Ovary (tissue), 9 donors: ENCODE results near the gene CFHR2. TPM values are rescaled to one million over a fixed set of nuclear protein-coding genes. Genes with fewer than 3 reads are reported as not detected.

ENCODE experiments used
- DNase-seq, 5 donors: peaks; one replicate each; pipeline ENCODE4 v3.0.0-alpha.2; 2019 to 2020
- H3K27ac ChIP-seq, 2 donors: fragments of 200-600 bp; one replicate each; pipeline versions ENCODE4 v1.5.1 to v1.8.0; 2019 to 2022
- H3K27me3 ChIP-seq: fragments of 200-600 bp; one replicate; pipeline ENCODE4 v1.8.0; 2022
- H3K36me3 ChIP-seq: fragments of 200-600 bp; sonication (generic); one replicate; pipeline ENCODE4 v1.5.1; 2019
- H3K4me1 ChIP-seq: one replicate; pipeline ENCODE4 v1.8.1; 2013; ENCODE audit warnings: mild to moderate bottlenecking, moderate library complexity; ENCODE audit not compliant: insufficient read depth
- H3K4me3 ChIP-seq: fragments of 200-600 bp; sonication (generic); one replicate; pipeline ENCODE4 v1.5.1; 2017
- H3K9me3 ChIP-seq, 2 donors: fragments of 200-600 bp in 1 of 2; sonication (generic) in 1 of 2; one replicate each; pipeline versions ENCODE4 v1.5.1 to v1.8.1; 2013 to 2019; ENCODE audit warnings: mild to moderate bottlenecking in 1 of 2, moderate library complexity in 1 of 2
- CTCF ChIP-seq, 3 donors: fragments of 450-650 bp in 2 of 3; fragments of 200-600 bp in 1 of 3; IDR thresholded peaks; one replicate each; pipeline versions ENCODE4 v1.5.1 to v1.8.0; 2016 to 2022; ENCODE audit warnings: antibody characterized with exemption in 3 of 3, mild to moderate bottlenecking in 1 of 3
- EP300 ChIP-seq: sonication (generic); formaldehyde crosslinking; IDR thresholded peaks from one replicate; pipeline ENCODE4 v1.6.1; 2017; ENCODE audit warnings: antibody characterized with exemption
- POLR2A ChIP-seq: fragments of 450-650 bp; IDR thresholded peaks from one replicate; pipeline ENCODE4 v1.6.1; 2017; ENCODE audit warnings: antibody characterized with exemption, mild to moderate bottlenecking, moderate library complexity
- WGBS, 3 donors: extraction: QIAGEN DNeasy Blood & Tissue Kit in 1 of 3; methylation state at CpG; one replicate each; pipeline versions ENCODE4 v1.1.5 to v1.1.7; 2013 to 2017; 5-methylcytosine and 5-hydroxymethylcytosine counted together
- intact Hi-C, 4 donors: fragments of 100-400 bp; cut with DNase I; formaldehyde crosslinking; loops; one replicate each; pipeline versions ENCODE4 v1.11.0 to v1.15.1; 2022 to 2023
- polyA plus RNA-seq, 2 donors: library from polyadenylated mRNA; stranded (reverse); fragments of 200-250 nt in 1 of 2; fragments of 350-450 nt in 1 of 2; fragmentation: Illumina TruSeq in 1 of 2; extraction: RNeasy Lipid Tissue Mini Kit (QIAGEN cat#74804) in 1 of 2; gene quantifications; one replicate each; pipeline ENCODE4 v1.2.3, GENCODE V29; 2013 to 2014
- small RNA-seq: library from RNA; depleted of rRNA; stranded (forward); fragments of <200 nt; gene quantifications from one replicate; pipeline ENCODE3, GENCODE V24; 2016
- total RNA-seq, 7 donors: library from RNA; depleted of rRNA in 2 of 7; stranded (reverse); fragments of >200 nt in 2 of 7; fragmentation: NEBNext Ultra II Directional in 3 of 7; extraction: Animal tissue kit (Norgen Biotek cat#: 25700) in 3 of 7; gene quantifications; one replicate each; pipeline versions ENCODE4 v1.1.0 to v1.2.4, GENCODE V29; 2016 to 2023
- donor health status: DM: no; HTN: no; CAD: no; lungs with moderate emphysema.
- donor health status: DM: no; HTN: no; CAD: no.
- donor health status: Bipolar disorder and iron deficiency.
- donor health status: DM: yes; HTN: yes; CAD: no.
- donor health status: DM: no; HTN: no; CAD: no.
- donor health status: DM: yes; HTN: yes; CAD: no.

The CFHR2 gene
- total and polyA plus RNA-seq, 9 donors = 0.25 to 0.38 TPM; not detected in 7

- Histone ChIP-seq H3K9me3 (no peaks in the 10 kb centered on the region), H3K4me3 (no peak overlapping the region), H3K4me1 (no peaks in the 10 kb centered on the region), H3K27me3 (no peaks in the 10 kb centered on the region), H3K27ac (no peak overlapping the region), H3K36me3 (no peaks in the 10 kb centered on the region)
- TF ChIP-seq EP300 (no peak), POLR2A (no peak), CTCF (IDR thresholded peaks at IDR 0.05) (no peak)
- intact Hi-C loops = no loop called here
- no peak for DNase-seq
- WGBS, 3 donors = 85 to 92% (median 86%) methylated on average over 2 of the region's 2 CpGs
These were observed 58.3 kb downstream of the CFHR2 start for GRCh38 chr1:197001828-197002227.

- intact Hi-C loops = no loop called here
- Histone ChIP-seq H3K27me3 (no peaks in the 10 kb centered on the region), H3K4me3 (no peak overlapping the region), H3K4me1 (no peaks in the 10 kb centered on the region), H3K27ac (no peak overlapping the region), H3K9me3 (no peaks in the 10 kb centered on the region), H3K36me3 (no peaks in the 10 kb centered on the region)
- TF ChIP-seq CTCF (IDR thresholded peaks at IDR 0.05) = no peak
- TF ChIP-seq EP300 = no peak
- TF ChIP-seq POLR2A = no peak
- DNase-seq = no peak
- WGBS, 3 donors = 82 to 93% (median 88%) methylated on average over 2 of the region's 2 CpGs
These were observed 59.6 kb downstream of the CFHR2 start for GRCh38 chr1:197003132-197003531.

- TF ChIP-seq CTCF (IDR thresholded peaks at IDR 0.05) (no peak), POLR2A (no peak), EP300 (no peak)
- 90 to 94% (median 92%) methylated on average over 6 of the region's 6 CpGs for WGBS, 3 donors
- intact Hi-C loops = no loop called here
These were observed 65.3 kb downstream of the CFHR2 start for GRCh38 chr1:197008861-197009260.

More at GRCh38 chr1:197008861-197009260, 65.3 kb downstream of the CFHR2 start:
- no peaks in the 10 kb centered on the region for H3K27me3 ChIP-seq
- H3K27ac ChIP-seq = no peak overlapping the region
- H3K36me3 ChIP-seq = no peaks in the 10 kb centered on the region
- H3K9me3 ChIP-seq = no peaks in the 10 kb centered on the region
- H3K4me1 ChIP-seq = no peaks in the 10 kb centered on the region
- no peak for DNase-seq
- no peak overlapping the region for H3K4me3 ChIP-seq

Small RNAs within 50 kb of the gene (small RNA-seq; reads per million reads assigned to genes)
- not detected for gene AL139418.1

Other genes starting within 250 kb of the CFHR2 start
- 1 to 10 TPM in 1 of 7 donors, under 1 TPM in 6; 0.11 to 1.0 (median 0.56) TPM for gene CFHR3, start 168.9 kb upstream of the CFHR2 start, total RNA-seq
- gene CFHR3, start 168.9 kb upstream of the CFHR2 start, polyA plus RNA-seq = under 1 TPM; 0.24 to 0.25 TPM
- gene CFHR1, start 124.0 kb upstream of the CFHR2 start, total RNA-seq = under 1 TPM in 4 of 7 donors, not detected in 3; 0.30 to 0.87 (median 0.78) TPM
- gene CFHR1, start 124.0 kb upstream of the CFHR2 start, polyA plus RNA-seq = 1 to 10 TPM; 1.3 to 1.5 TPM
- not detected for gene CFHR4, start 55.7 kb upstream of the CFHR2 start, total RNA-seq
- gene CFHR4, start 55.7 kb upstream of the CFHR2 start, polyA plus RNA-seq = not detected
- not detected for gene CFHR5, start 33.8 kb downstream of the CFHR2 start, total RNA-seq
- under 1 TPM in 1 of 2 donors, not detected in 1; 0.10 TPM for gene CFHR5, start 33.8 kb downstream of the CFHR2 start, polyA plus RNA-seq
- gene F13B, start 123.5 kb downstream of the CFHR2 start, total RNA-seq = not detected
- not detected for gene F13B, start 123.5 kb downstream of the CFHR2 start, polyA plus RNA-seq
- gene ASPM, start 202.9 kb downstream of the CFHR2 start, total RNA-seq = under 1 TPM; 0.10 to 0.89 (median 0.33) TPM
- under 1 TPM; 0.31 to 0.75 TPM for gene ASPM, start 202.9 kb downstream of the CFHR2 start, polyA plus RNA-seq